GM11168 (cell line): ENCODE measurements around the gene GPR183.

Source experiments
- in situ Hi-C: fragments of 300-500 bp; cut with MboI; formaldehyde crosslinking; loops from one replicate; pipeline ENCODE4 v1.12.0; 2022; ENCODE audit warnings: low sequenced_read_pairs; ENCODE audit not compliant: unreplicated experiment

Gene GPR183, protein sequence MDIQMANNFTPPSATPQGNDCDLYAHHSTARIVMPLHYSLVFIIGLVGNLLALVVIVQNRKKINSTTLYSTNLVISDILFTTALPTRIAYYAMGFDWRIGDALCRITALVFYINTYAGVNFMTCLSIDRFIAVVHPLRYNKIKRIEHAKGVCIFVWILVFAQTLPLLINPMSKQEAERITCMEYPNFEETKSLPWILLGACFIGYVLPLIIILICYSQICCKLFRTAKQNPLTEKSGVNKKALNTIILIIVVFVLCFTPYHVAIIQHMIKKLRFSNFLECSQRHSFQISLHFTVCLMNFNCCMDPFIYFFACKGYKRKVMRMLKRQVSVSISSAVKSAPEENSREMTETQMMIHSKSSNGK

DNA sequence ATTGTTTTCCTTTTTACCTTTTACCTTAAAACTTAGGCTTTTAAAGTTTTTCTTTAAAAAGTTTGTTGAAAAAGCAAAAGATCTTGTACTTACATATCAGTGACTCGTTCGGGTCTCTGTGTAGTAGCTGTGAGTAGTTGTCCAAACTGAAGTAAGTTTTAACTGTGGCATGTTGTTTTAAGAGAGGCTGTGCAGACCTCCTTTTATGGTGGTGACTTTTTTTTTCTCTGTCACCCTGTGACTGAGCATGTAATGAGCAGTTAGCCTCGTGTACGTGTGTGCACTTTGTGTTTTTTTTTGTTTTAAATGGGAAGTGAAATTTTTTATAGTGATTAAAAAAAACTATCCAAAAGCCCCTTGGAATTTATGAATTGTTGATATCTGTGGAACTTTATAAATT lies at the start of gene GPR183:
GPR183 (minus strand) TSS at position 153 of the 400 bp plus-strand sequence. CDS start 11,254 bp downstream, outside the sequence.
- in situ Hi-C loops, result no loop called here

DNA sequence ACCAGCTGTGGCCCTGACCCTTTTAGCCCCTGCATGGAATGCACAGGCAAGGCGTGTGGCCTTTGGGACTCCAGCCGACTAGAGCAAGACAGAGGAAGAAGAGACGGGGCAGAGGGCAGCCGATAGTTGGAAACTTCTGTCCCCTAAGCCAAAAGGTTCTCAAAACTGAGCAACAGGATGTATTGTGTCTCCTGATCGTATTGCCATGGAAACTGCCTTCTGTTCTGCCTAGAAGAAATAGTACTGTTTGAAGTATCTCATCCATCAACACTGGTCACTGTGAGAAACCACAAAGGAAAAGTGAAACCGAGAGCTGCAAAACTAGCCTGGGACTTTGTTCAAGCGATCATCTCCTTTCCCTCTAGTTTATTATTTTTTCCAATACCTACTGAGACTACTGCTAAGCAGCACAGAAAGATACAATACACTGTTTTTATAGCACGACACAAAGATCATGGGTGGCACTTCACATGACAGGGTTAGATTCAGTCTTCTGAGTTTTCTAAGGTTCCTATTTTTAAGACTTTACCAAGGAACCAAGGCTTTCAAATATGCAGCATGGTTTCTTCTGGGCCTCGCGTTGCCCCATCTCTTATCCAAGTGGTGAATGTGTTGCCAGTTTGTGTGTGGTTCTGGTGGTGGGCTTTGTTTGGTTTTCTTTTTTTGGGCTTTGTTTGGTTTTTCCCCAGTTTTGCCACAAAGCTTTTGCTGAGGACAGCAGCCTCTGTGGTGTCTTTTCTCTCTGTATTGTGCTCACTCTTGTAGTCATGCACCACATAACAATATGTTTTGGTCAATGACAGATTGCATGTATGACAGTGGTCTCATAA lies 49.3 kb upstream of the GPR183 start:
- in situ Hi-C loops, result no loop called here

DNA sequence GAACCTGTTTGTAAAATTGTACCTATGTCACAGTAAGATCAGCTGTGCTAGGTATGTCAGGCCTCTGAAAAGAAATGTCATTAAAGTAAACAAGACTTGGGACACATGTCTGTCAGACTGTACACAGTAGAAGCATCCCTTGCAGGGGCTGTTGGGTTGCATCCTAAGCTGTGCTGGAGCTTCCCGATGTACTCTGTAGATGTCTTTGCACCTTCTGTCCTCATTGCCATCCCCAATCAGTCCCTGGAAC lies 48.7 kb upstream of the GPR183 start:
- in situ Hi-C loops, result no loop called here

DNA sequence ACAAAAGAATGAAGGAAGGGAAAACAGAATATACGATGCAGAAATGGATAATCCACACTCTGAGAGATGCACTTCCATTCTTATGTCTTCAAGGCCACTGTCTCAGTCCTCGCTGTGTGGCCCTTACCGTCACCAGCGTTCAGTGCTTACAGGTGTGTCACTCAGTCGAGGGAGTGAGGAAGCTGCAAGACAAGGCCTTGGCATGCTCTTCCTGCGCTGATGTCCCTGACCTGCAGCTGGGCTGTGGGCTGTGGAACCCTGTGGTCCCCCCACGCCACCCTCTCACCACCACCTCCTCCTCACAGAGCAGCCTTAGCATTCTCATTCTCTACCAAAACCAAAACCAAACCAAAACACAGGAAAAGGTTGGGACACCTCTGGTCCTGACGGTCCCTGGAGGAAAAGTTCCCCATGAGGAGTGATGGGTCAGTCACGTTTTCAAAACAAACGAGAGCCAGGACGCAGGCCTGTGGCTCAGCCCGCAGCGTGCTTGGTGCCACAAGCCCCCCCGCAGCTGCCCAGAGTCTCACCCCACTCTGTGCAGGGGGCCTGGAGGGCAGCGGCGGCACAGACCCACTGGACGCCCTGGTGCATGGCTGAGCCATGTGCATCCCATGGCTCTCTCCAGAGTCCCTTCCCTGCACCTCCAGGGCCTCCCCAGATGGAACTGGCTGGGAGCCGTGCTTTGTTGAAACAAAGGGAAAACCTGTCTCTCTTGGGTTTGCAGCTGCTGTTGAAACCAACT lies 48.2 kb upstream of the GPR183 start:
- in situ Hi-C loops, result no loop called here

DNA sequence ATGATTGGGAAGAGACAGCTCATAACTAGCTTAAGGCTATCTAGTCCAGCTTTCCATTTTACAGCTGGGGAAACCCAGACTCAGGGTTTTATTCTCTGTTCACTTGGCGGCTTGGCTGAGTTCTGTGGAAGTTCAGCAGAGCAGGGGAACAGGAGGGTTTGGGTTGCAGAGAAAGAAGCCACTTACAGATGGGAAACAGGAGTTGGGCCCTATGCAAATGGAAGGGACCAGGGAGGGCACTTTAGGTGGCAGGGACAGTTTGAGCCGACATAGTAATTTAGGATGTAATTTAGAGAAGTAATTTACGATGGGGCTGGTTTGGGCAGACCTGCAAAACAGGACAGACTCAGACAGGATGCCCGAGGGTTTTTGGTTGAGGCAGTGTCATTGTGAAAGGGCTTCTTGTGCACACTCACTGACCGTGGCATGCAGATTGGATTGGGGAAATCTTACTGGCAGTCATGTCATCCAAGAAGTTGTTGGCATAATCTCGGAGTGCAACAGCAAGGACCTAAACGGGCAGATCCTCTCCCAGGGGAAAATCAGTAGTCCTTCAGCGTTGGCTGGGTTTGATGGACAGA lies 47.3 kb upstream of the GPR183 start:
- in situ Hi-C loops, result no loop called here

DNA sequence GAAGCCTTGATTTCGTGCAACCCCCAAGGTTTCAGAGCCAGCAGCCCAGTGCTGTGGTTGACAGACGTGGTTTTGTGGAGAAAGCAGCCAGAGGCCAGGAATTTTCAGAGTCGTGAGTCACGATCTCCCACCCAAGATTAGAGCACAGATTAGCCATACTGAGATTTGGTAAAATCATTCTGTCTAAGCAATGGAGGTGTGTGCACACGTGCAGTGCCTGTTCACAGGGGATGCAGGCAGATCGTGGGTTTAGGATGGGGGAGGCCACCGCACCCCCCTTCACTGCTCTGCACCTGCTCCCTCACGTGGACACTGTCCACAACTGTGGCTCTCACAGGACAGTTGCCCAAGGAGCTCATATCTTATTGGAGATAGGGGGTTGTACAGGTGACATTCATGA lies 46.6 kb upstream of the GPR183 start:
- in situ Hi-C loops, result no loop called here

DNA sequence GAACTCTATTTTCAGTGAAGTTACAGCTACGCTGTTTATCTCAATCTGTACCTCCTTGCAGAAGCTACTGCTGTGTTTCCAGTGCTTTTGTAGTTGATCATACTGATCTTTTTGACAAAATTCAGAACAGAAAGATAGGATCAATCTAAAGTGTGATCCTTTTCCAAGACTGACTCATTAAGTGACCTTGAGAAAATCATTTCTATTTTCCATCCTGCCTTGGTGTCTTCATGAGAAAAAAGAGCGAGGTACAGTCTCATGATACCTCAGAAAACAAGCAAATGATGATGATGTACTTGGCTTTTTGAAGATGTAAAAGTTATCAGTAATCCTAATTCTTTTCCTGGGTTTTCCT lies 46.0 kb upstream of the GPR183 start:
- in situ Hi-C loops, result no loop called here

DNA sequence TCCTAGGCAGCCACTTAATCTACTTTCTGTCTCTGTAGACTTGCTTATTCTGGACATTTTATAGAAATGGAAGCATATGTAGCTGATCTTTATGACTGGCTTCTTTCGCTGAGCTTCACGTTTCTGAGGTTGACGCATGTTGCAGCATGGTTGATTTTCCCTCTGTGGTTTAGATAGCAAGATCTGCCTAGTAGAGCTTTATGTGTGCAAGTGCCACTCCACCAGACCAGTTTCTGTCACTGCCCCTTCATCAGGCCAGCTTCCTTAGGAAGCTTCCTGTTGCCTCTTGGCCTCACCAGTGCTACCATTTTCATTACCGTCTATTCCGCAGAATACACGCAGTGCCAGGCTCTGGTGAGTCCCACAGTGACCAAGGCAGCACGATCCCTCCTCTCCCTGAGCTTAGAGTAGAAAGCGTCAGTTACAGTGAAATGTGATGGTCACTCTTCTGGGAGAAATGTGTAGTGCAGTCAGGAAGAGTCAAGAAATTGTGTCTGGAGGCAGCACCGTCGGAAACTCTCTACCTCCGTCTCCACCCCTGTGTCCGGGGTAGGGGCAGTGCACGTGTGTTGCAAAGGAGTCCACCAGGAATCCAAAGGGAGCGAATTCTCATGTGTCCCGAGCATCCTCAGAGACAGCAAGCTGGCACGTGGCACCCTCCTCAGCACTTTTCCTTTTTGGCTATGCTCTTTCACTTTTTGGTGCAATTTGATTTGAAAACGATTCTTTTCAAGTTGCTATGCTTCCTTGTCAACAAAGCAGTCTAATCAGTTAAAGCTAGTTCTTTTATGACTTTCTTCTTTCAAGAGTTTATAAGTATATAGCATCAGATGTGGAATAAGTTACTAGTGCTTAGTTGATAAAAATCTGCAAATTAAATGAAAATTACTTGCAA lies 45.4 kb upstream of the GPR183 start:
- in situ Hi-C loops, result no loop called here

DNA sequence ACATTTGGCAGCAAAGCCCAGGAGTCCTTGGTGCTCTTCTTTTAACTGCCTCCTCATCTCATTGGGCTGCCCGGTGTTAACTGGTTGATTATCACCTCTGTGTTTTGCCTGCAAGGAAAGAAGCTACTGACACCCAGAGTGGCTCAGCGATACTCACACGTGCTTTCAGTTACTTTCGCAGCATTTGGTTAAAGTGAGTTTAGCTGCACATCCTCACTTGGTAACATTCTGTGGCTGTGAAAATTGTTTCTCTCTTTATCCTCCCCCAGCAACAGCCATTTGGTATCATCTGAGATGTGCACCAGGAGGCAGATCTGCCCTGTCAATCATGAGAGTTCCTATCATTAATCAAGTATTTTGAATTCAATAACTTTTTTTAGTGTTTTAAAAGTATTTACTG lies 44.6 kb upstream of the GPR183 start:
- in situ Hi-C loops, result no loop called here

DNA sequence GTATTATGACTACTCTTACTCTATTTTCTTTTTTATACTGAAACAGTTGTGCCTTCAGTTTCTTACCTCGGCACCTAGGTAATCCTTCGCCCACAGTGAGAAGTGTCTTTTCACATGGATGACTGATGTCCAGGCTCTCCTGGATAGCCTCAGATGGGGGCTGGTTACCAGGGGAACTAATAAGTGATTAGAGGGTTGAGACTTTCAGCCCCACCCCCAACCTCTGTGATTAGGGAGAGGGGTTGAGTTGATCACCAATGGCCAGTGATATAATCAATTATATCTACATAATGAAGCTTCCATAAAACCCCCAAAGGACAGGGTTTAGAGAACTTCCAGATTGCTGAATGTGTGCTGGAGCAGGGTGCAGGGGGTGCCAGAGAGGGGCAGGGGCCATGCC lies 43.0 kb upstream of the GPR183 start:
- in situ Hi-C loops, result no loop called here

DNA sequence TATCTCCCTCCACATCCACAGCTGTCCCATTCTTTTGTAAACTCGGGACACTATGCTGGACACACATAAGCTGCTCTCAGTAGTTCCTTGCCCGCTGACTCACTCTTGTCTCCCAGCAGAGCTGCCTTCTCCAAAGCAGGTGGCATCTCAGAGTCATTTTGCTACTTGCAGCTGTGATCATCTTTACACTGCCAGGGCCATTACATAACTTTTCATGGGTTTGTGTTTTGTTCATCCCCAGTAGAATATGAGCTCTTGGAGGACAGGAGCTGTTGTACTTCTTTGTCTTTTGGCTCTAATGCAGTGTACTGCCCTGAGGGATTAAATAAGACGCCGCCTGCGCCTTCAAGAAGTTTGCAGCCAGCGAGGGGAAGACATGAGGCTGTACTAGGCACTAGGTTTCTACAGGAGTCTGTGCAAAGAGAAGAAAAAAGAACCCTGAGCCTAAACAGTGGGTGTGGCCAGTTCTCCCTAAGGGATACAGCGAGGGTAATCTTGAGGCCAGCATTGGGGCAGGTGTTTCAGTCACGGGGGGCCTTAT lies 40.8 kb upstream of the GPR183 start:
- in situ Hi-C loops, result no loop called here

DNA sequence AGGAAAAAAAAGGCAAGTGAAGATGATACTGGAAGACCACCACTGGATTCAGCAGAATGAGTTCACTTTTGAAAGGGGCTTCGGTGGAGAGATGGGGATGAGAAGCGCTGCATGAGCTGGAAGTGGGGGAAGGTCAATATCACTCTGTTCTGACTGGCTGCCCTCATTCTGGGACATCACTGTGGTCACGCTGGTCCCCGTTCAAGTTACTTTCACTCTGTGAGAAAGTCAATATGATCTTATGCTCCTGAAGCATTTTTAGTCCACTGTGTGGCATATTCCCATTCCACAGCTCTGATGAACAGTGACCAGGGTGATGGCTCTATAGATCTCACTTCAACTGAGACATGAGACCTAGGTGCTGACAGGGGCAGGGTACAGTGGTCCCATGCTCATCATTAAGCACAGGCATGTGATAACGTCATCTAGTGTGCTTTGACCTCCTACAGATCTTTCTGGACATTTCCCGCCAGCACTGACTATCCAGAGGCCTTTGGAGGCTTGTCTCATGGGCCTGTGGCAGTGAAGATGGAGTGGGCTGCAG lies 40.2 kb upstream of the GPR183 start:
- in situ Hi-C loops, result no loop called here

DNA sequence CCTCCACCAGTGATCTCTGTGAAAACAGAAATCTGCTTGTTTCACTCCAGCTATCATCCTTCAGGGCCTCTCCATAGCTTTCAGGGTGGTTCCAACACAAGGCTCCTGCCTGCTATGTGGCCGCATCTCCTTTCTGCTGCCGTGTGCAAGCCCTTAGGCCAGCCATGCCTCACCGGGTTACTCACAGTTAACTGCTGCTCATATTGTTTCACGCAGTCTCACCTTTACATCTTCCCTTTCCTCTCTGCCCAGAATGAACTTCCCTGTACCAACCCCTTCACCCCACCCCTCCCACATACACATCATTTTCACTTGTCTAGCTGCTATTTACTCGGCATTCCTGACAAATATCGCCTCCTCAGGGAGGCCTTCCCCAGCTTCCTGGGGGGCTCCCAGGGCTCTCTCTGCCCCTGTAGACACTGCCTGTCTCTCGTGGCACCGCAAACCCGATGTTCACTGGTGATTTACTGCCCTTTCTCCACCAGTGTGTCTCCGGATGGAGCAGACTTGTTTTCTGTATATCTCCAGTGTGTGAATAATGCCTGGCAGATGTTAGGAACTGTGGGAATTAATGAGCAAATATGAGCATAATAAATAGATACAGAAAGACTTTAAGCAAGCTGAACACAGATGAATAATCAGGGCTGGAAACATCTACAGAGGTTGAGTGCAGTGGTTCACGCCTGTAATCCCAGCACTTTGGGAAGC lies 39.3 kb upstream of the GPR183 start:
- in situ Hi-C loops, result no loop called here

DNA sequence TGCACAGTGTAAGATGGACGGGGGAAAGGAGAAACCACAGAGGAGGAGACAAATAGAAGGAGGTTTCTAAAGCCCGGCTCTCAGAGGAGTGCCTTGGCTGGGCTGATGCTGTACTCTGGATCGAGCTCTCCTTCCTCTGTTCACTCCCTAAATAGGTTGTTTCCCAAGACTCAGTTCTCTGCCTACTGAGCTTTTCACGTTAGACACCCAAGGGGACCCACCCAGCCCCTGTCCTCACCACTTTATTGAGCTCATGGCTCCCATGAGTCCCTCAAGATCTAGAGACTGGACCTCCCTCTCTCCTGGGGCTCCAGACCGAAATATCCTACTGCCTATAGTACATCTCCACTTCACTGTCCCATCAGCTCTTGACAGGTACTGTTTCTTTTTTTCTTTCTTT lies 38.1 kb upstream of the GPR183 start:
- in situ Hi-C loops, result no loop called here

DNA sequence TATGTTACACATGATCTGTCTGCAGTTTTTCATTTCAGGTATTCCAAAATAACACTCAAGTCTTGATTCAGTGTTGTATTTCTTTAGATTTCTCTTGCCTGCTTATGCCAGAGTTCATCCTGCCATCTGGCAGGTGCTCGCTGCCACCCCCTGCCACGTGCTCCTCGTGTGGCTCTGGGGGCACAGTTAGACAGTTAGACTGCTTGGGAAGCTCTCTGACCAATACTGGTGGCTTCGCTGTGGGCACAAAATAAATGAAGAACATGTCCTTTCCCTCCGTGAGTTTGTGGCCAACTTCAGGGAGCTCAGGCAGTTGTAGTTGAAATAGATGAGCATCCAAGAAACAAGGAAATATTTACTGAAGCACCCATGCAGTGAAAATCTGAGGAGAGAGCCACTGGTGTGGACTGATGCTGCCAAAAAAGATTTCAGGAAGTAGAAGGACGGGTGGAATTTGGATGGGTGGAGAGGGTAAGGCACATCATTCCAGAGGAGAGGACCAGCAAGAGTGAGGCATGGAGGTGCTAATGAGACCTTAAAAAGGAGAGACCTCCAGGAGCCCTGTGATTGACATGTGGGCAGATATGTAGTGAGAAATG lies 37.5 kb upstream of the GPR183 start:
- in situ Hi-C loops, result no loop called here

DNA sequence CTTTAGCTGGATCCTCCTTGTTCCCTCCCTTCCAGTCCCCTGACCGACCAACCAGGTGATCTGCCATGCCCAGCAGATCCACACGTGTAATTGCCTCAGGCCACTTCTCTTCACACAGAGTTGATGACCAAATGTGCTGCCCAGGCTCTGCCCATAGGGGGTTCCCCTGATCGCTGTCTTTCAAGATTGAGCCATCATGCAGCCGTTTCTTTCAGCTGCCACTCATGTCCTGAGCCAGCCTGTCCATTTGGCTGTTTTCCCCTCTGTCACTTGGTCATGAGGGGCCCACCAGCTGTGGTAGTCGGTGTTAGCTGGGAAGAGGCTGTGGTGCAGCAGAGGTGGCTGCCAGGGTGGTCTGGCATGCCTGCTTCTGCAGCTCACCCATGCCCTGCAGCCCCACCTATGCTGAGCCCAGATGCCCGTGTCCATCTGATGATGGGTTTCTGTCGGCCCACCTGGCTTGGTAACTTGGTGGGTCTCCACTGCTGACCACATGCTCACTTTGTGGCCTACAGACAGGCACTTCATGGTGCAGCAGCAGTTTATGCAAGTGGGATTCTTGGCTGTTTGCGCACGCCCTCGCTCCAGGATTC lies 35.6 kb upstream of the GPR183 start:
- in situ Hi-C loops, result no loop called here

DNA sequence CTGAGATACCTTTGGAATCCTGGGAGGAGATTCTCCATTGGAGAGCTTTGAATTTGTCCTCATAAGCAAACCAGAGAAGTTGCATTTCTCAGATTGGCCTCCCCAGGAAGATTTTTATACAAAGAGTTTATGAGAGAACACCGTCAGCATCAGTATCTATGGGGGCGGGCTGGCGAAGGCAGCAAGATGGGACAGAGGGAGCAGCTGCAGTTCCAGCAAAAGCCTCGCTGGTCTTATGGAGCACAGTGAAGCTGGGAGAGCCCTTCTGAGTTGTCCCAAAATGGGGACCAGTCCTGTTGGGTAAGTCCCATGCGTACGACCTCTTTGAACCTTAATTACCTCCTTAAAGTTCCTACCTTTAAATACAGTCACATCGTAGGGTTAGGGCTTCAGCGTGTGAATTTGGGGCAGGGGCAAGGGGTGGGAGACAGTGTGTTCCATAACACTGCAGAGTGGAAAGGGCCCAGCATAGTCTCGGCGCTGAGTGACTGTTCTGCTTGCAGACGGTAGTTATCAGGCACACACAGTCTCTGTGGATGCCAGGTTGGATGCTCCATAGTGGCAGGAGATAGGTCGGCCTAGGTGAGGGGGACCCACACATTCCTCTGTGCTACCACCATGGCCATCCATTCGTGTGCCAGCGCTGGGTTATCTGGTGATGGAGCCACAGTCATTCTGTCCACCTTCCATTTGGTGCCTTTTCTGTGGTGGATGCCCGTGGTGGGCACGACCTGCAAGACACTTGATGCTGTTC lies 34.9 kb upstream of the GPR183 start:
- in situ Hi-C loops, result no loop called here
